Ovary (tissue), 3 donors: ENCODE results near the gene ZNF175.

ENCODE experiments used
- CTCF ChIP-seq, 3 donors: fragments of 450-650 bp in 2 of 3; fragments of 200-600 bp in 1 of 3; IDR thresholded peaks; one replicate each; pipeline versions ENCODE4 v1.5.1 to v1.8.0; 2016 to 2022; ENCODE audit warnings: antibody characterized with exemption in 3 of 3, mild to moderate bottlenecking in 1 of 3
- POLR2A ChIP-seq: fragments of 450-650 bp; IDR thresholded peaks from one replicate; pipeline ENCODE4 v1.6.1; 2017; ENCODE audit warnings: antibody characterized with exemption, mild to moderate bottlenecking, moderate library complexity
- donor health status: DM: no; HTN: no; CAD: no.

GRCh38 chr19:51549533-51550324 is 21.4 kb upstream of the ZNF175 start:
- TF ChIP-seq CTCF (IDR thresholded peaks at IDR 0.05), result no peak
- TF ChIP-seq POLR2A, result no peak
